ENCODE data around the gene VSNL1. TPM values are rescaled to one million over a fixed set of nuclear protein-coding genes. Genes with fewer than 3 reads are reported as not detected.

VSNL1 gene
- total RNA-seq, 1 experiment from 2014 or later: 9.9 TPM

GRCh38 chr2:17497718-17498117 lies 42.8 kb upstream of the VSNL1 start:
- Mint-ChIP-seq H3K4me1 (no peaks in the 10 kb centered on the region), H3K27ac (no peak overlapping the region), H3K9me3 (no peaks in the 10 kb centered on the region), H3K27me3 (ENCODE audit: low read depth) (no peaks in the 10 kb centered on the region), H3K4me3 (no peak overlapping the region), H3K36me3 (ENCODE audit: insufficient read depth in 1 of 3, low read depth in 3 of 3) (no peaks in the 10 kb centered on the region)
- Histone ChIP-seq H3K9me3 (ENCODE audit: control insufficient read depth, low read depth, low read length) (no peaks in the 10 kb centered on the region), H3K27me3 (ENCODE audit: insufficient read depth, low read length) (no peaks in the 10 kb centered on the region), H3K27ac (ENCODE audit: insufficient read length, low read depth, low read length) (no peak overlapping the region), H3K79me2 (ENCODE audit: insufficient read depth, low read length) (no peaks in the 10 kb centered on the region), H2BK5ac (ENCODE audit: insufficient read length, low read length) (no peak overlapping the region), H3K4me1 (ENCODE audit: insufficient read depth, low read length) (no peaks in the 10 kb centered on the region), H2BK120ac (ENCODE audit: low read depth, low read length, poor library complexity, severe bottlenecking) (no peak overlapping the region), H2BK15ac (ENCODE audit: low read depth, low read length) (no peak overlapping the region), H3K9ac (ENCODE audit: extremely low read depth, insufficient read length, low read length) (no peak overlapping the region), H3K4me2 (ENCODE audit: insufficient read depth, insufficient read length, low read length) (no peak overlapping the region), H3T11ph (ENCODE audit: low read length) (no peak overlapping the region), H3K23me2 (ENCODE audit: insufficient read length, low read depth, low read length, poor library complexity, severe bottlenecking) (no peaks in the 10 kb centered on the region), H2AFZ (ENCODE audit: low read length) (no peak overlapping the region), H3K18ac (ENCODE audit: insufficient read length, low read depth, low read length) (no peak overlapping the region), H2AK5ac (ENCODE audit: insufficient read length, low read length) (no peak overlapping the region), H2BK20ac (ENCODE audit: low read depth, low read length, poor library complexity, severe bottlenecking) (no peak overlapping the region), H4K5ac (ENCODE audit: insufficient read length, low read depth, low read length) (no peak overlapping the region), H3K23ac (ENCODE audit: insufficient read length, low read depth, low read length) (no peak overlapping the region), H4K91ac (ENCODE audit: insufficient read length, low read depth, low read length) (no peak overlapping the region), H2BK12ac (ENCODE audit: insufficient read length, low read depth, low read length) (no peak overlapping the region), H3K56ac (ENCODE audit: insufficient read length, low read depth, low read length) (no peak overlapping the region), H4K8ac (replicated peaks; ENCODE audit: insufficient read length, low read depth, low read length) (no peak overlapping the region), H3K4ac (ENCODE audit: low read depth, low read length) (no peak overlapping the region), H4K20me1 (ENCODE audit: control insufficient read depth, insufficient read depth, insufficient read length) (no peaks in the 10 kb centered on the region), H3K14ac (ENCODE audit: insufficient read depth, low read length) (no peak overlapping the region), H3K79me1 (ENCODE audit: insufficient read depth, low read depth, low read length, poor library complexity, severe bottlenecking) (no peaks in the 10 kb centered on the region)
- no peak for DNase-seq
- TF ChIP-seq CTCF (conservative IDR thresholded peaks at IDR 0.05): no peak
- no CpG with 5 or more reads among the region's 1 CpG for WGBS (ENCODE audit: extremely low coverage, insufficient read length, low lambda C conversion rate)
